ENCODE data around the gene EPHB1. TPM values are rescaled to one million over a fixed set of nuclear protein-coding genes. Genes with fewer than 3 reads are reported as not detected.

EPHB1 gene
- total RNA-seq, 2 experiments from 2014 or later: 0.39 to 0.91 TPM

DNA sequence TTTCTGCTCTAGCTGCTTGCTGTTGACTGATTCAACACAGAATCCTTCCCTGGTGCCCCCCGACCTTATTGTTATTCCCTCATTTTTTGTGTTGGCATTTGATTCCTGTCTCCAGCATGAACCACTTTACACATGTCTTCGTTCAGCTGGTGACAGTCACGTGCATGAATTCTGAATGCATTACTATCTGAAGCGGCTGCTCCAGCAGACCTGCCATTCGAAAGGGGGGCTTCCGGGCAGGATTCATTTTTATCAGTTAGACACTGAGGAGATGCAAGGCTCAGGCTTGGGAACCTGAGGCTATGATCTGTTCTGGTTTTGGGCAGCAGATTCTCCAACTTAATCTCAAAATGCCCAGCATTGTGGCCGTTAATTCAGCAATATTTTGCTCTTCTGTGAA lies 336.2 kb downstream of the EPHB1 start:
- POLR2A ChIA-PET: no interaction called here
- no peaks in the 10 kb centered on the region for H3K9me3 Mint-ChIP-seq
- ATAC-seq (ENCODE audit: low read depth) (no peak), DNase-seq (no peak)
- H3K36me3 Mint-ChIP-seq: no peaks in the 10 kb centered on the region
- no peak overlapping the region for H3K4me3 Mint-ChIP-seq
- no peaks in the 10 kb centered on the region for H3K27me3 Mint-ChIP-seq
- H3K4me1 Mint-ChIP-seq: no peaks in the 10 kb centered on the region
- H3K27ac Mint-ChIP-seq: no peak overlapping the region

- no peaks in the 10 kb centered on the region for H3K36me3 Mint-ChIP-seq
- ATAC-seq (ENCODE audit: low read depth) (no peak), DNase-seq (no peak)
- POLR2A ChIA-PET: no interaction called here
- no peaks in the 10 kb centered on the region for H3K4me1 Mint-ChIP-seq
- H3K27me3 Mint-ChIP-seq: no peaks in the 10 kb centered on the region
- no peak overlapping the region for H3K4me3 Mint-ChIP-seq
- no peaks in the 10 kb centered on the region for H3K9me3 Mint-ChIP-seq
- H3K27ac Mint-ChIP-seq: no peak overlapping the region
These were observed 339.0 kb downstream of the EPHB1 start for GRCh38 chr3:135133905-135134683.

GRCh38 chr3:135134684-135135075 lies 339.6 kb downstream of the EPHB1 start:
- Mint-ChIP-seq H3K27ac (no peak overlapping the region), H3K27me3 (no peaks in the 10 kb centered on the region), H3K36me3 (no peaks in the 10 kb centered on the region), H3K4me3 (no peak overlapping the region), H3K9me3 (no peaks in the 10 kb centered on the region), H3K4me1 (no peaks in the 10 kb centered on the region)
- no peak for ATAC-seq (ENCODE audit: low read depth)
- no peak for DNase-seq
- POLR2A ChIA-PET: no interaction called here

DNA sequence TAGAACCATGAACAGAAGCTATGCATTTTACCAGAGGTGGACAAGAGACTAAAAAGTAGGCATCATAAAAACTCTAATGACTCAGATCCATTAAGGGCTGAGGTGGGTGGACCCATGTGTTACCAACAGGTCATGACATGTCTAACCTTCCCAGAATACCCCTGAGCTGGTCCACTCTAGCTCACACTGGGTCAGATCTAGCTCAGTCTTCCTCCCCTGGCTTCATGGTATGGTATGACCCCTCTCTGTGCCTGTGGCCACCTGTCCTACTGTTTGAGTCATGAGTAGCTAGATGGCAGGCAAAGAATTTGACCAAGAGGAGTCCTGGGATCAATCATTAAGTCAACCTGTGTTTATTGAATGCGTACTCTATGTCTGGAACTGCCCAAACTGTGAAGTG lies 340.4 kb downstream of the EPHB1 start:
- H3K4me3 Mint-ChIP-seq: no peak overlapping the region
- POLR2A ChIA-PET: no interaction called here
- H3K9me3 Mint-ChIP-seq: no peaks in the 10 kb centered on the region
- H3K27me3 Mint-ChIP-seq: no peaks in the 10 kb centered on the region
- ATAC-seq (ENCODE audit: low read depth): no peak
- H3K27ac Mint-ChIP-seq: no peak overlapping the region
- no peaks in the 10 kb centered on the region for H3K4me1 Mint-ChIP-seq
- no peaks in the 10 kb centered on the region for H3K36me3 Mint-ChIP-seq
- DNase-seq: no peak

DNA sequence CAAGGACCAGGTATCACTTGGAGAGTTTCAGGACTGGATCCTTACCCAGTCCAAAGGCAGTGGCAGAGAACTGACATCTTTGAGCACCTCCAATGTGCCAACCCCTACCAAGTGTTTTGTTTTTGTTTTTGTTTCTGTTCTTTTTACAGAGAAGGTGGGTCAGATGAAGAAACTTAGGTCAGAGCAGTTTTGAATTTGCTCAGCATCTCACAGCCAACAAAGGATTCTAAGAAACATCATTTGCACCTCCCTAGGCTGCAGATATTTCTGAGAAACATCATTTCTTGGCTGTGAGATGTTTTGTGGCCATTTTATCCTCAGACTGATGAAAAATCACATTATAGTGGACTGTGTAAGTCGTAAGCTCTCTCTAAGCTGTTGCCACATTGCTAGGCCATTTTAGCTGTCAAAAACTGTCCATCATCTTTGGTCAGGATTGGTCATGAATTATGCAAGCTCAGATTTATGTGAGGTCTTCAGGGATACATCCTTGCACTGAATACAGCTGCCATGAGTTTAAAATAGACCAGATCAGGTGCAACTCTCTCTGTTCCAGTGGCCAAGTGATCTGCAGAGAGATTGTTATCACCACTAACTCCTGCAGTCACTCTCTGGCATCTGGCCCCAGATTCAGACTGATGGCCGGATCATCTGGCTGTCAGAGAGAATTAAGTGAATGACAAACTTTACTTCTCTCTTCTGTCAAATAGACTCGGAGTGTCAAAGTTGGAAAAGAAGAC lies 341.5 kb downstream of the EPHB1 start:
- Mint-ChIP-seq H3K4me1 (no peaks in the 10 kb centered on the region), H3K36me3 (no peaks in the 10 kb centered on the region), H3K4me3 (no peak overlapping the region), H3K9me3 (no peaks in the 10 kb centered on the region), H3K27ac (no peak overlapping the region), H3K27me3 (no peaks in the 10 kb centered on the region)
- no peak for ATAC-seq (ENCODE audit: low read depth)
- POLR2A ChIA-PET: no interaction called here
- no peak for DNase-seq

- H3K4me1 Mint-ChIP-seq: no peaks in the 10 kb centered on the region
- no peak for ATAC-seq (ENCODE audit: low read depth)
These were observed 342.2 kb downstream of the EPHB1 start for GRCh38 chr3:135137296-135137695.

DNA sequence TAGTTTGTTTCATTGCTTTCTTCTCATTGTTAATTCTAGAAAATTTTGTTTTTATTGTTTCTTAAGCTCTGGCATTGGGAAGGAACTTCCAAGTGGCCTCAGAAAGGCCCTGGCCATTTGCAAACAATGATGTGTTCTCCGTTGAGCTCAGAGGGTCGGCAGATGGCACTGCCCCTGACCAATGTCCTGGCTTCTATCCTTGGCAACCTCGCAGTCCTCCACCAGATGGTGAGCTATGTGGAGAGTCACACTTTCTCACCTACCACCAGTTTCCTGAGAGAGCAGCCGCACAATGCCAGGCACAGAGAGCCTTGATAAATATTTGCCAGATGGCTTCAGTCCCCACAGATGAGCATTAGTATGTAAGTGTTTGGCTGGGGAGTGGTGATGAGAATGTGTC lies 343.7 kb downstream of the EPHB1 start:
- no peaks in the 10 kb centered on the region for H3K36me3 Mint-ChIP-seq
- DNase-seq (no peak), ATAC-seq (ENCODE audit: low read depth) (no peak)
- H3K4me1 Mint-ChIP-seq: no peaks in the 10 kb centered on the region
- POLR2A ChIA-PET: no interaction called here
- no peak overlapping the region for H3K27ac Mint-ChIP-seq
- H3K27me3 Mint-ChIP-seq: no peaks in the 10 kb centered on the region
- H3K9me3 Mint-ChIP-seq: no peaks in the 10 kb centered on the region
- no peak overlapping the region for H3K4me3 Mint-ChIP-seq

More at GRCh38 chr3:135137296-135137695, 342.2 kb downstream of the EPHB1 start:
- H3K4me3 Mint-ChIP-seq: no peak overlapping the region
- no peaks in the 10 kb centered on the region for H3K36me3 Mint-ChIP-seq
- H3K9me3 Mint-ChIP-seq: no peaks in the 10 kb centered on the region
- no peak overlapping the region for H3K27ac Mint-ChIP-seq
- no peak for DNase-seq
- no peaks in the 10 kb centered on the region for H3K27me3 Mint-ChIP-seq
- POLR2A ChIA-PET: no interaction called here

DNA sequence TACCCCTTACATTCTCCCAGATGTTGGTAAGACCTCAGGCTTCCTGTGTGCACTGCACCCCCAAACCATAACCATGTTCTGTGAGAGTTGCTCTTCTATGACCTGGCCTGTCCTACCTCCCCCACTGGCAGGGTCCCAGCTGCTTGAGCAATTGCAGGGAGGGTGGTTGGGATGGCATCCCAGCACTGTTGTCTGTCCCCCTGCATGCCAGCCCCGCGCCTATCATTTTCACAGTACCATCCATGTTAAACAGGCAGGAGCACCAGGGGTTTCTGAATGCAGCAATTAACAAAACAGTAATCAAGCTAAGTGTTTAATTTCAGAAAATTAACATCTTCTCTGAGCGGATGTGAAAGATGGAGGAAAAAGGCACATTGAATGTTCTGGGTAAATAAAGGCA lies 345.5 kb downstream of the EPHB1 start:
- POLR2A ChIA-PET: no interaction called here

DNA sequence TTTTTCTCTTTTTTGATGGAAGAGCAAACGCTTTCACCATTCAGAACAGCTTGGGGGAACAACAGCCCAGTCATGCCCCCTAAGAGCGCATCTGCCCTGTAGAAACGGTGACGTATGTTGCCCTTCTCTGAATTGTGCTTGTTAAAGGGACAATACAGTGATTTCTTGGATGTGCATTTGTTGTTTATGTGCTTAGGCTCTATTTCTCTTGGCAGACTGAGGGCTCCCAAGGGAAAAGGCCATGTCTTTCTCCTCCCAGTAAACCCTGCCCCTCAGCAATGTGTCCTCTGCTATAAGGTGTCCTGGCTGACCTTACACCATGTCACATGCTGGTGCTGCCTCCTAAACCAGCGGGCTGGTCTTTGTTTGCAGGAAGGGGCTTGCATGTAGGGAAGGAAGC lies 346.1 kb downstream of the EPHB1 start:
- POLR2A ChIA-PET: no interaction called here
- Mint-ChIP-seq H3K36me3 (no peaks in the 10 kb centered on the region), H3K4me3 (no peak overlapping the region), H3K27me3 (no peaks in the 10 kb centered on the region), H3K4me1 (no peaks in the 10 kb centered on the region), H3K27ac (no peak overlapping the region), H3K9me3 (no peaks in the 10 kb centered on the region)
- no peak for ATAC-seq (ENCODE audit: low read depth)
- DNase-seq: no peak

More for the DNA sequence above, 345.5 kb downstream of the EPHB1 start:
- Mint-ChIP-seq H3K36me3 (no peaks in the 10 kb centered on the region), H3K27ac (no peak overlapping the region), H3K9me3 (no peaks in the 10 kb centered on the region), H3K4me1 (no peaks in the 10 kb centered on the region), H3K27me3 (no peaks in the 10 kb centered on the region), H3K4me3 (no peak overlapping the region)
- ATAC-seq (ENCODE audit: low read depth): no peak
- DNase-seq: no peak

DNA sequence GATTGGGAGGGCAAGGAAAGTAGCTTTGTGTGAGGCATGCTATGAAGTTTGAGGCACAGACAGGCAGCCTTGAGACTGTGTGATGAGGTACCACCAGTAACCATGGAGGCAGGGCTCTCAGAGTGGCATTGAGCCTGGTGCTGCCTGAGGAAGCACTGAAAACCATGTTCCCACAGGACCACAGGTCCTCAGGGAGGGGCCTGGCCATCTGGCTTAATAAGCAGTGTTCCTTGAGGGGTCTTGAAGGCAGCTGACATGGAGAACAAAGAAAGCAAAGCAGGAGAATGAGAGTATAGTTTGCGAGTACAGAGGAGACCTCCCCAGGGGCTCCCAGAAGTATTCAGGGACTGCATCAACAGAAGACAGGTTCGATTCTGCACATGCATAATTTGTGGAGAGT lies 346.6 kb downstream of the EPHB1 start:
- Mint-ChIP-seq H3K4me1 (no peaks in the 10 kb centered on the region), H3K27me3 (no peaks in the 10 kb centered on the region), H3K4me3 (no peak overlapping the region), H3K9me3 (no peaks in the 10 kb centered on the region), H3K27ac (no peak overlapping the region), H3K36me3 (no peaks in the 10 kb centered on the region)
- POLR2A ChIA-PET: no interaction called here
- DNase-seq (no peak), ATAC-seq (ENCODE audit: low read depth) (no peak)

DNA sequence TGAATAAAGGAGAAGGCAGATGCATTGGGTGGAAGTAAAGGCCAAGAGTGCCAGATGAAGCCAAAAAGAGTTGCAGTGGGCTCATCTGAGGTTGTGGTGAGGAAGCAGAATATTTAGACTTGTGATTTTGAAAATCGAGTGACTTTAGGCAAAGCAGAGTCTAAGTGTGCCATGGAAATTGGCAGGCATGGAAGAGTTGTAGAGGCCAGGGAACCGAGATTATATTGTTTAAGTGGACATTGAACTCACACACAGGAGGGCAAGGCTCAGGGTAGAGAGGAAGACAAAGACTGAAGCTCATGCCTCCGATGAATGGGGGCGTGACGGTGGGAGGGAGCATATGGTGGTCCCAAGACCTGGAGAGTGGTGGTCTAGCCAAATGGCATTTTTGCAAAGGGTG lies 347.5 kb downstream of the EPHB1 start:
- H3K4me1 Mint-ChIP-seq: no peaks in the 10 kb centered on the region
- DNase-seq (no peak), ATAC-seq (ENCODE audit: low read depth) (no peak)
- POLR2A ChIA-PET: no interaction called here
- H3K27ac Mint-ChIP-seq: no peak overlapping the region
- no peaks in the 10 kb centered on the region for H3K27me3 Mint-ChIP-seq
- H3K9me3 Mint-ChIP-seq: no peaks in the 10 kb centered on the region
- H3K4me3 Mint-ChIP-seq: no peak overlapping the region
- H3K36me3 Mint-ChIP-seq: no peaks in the 10 kb centered on the region

GRCh38 chr3:135143474-135143873 lies 348.4 kb downstream of the EPHB1 start:
- H3K4me3 Mint-ChIP-seq: no peak overlapping the region
- no peaks in the 10 kb centered on the region for H3K9me3 Mint-ChIP-seq
- DNase-seq: no peak
- H3K27me3 Mint-ChIP-seq: no peaks in the 10 kb centered on the region
- POLR2A ChIA-PET: no interaction called here
- H3K27ac Mint-ChIP-seq: no peak overlapping the region
- H3K36me3 Mint-ChIP-seq: no peaks in the 10 kb centered on the region
- H3K4me1 Mint-ChIP-seq: no peaks in the 10 kb centered on the region
- no peak for ATAC-seq (ENCODE audit: low read depth)

- Mint-ChIP-seq H3K4me1 (no peaks in the 10 kb centered on the region), H3K36me3 (no peaks in the 10 kb centered on the region), H3K9me3 (no peaks in the 10 kb centered on the region), H3K27me3 (peaks cover 5% of the 10 kb centered on the region), H3K4me3 (no peak overlapping the region), H3K27ac (no peak overlapping the region)
- no peak for ATAC-seq (ENCODE audit: low read depth)
- DNase-seq: no peak
- POLR2A ChIA-PET: no interaction called here
These were observed 350.5 kb downstream of the EPHB1 start for GRCh38 chr3:135145581-135145980.

- no peaks in the 10 kb centered on the region for H3K9me3 Mint-ChIP-seq
- no peak for DNase-seq
- no peak for ATAC-seq (ENCODE audit: low read depth)
- no peaks in the 10 kb centered on the region for H3K4me1 Mint-ChIP-seq
- no peaks in the 10 kb centered on the region for H3K36me3 Mint-ChIP-seq
- H3K27ac Mint-ChIP-seq: no peak overlapping the region
- POLR2A ChIA-PET: no interaction called here
- H3K4me3 Mint-ChIP-seq: no peak overlapping the region
- peaks cover 5% of the 10 kb centered on the region for H3K27me3 Mint-ChIP-seq
These were observed 352.6 kb downstream of the EPHB1 start for GRCh38 chr3:135147657-135148056.
